Type B pancreatic cell (in vitro differentiated cells): ENCODE results near the gene OTOG. TPM values are rescaled to one million over a fixed set of nuclear protein-coding genes. Genes with fewer than 3 reads are reported as not detected.

Experiments used
- DNase-seq: peaks from one replicate; pipeline ENCODE4 v3.0.0; 2021; ENCODE audit warnings: mixed read lengths; ENCODE audit not compliant: unreplicated experiment; ENCODE audit errors: extremely low spot score
- H3K27ac Mint-ChIP-seq: 2 replicates; pipeline ENCODE4 v1.8.0; 2021; ENCODE audit warnings: mild to moderate bottlenecking, mixed read lengths
- H3K27me3 Mint-ChIP-seq: 2 replicates; pipeline ENCODE4 v1.8.0; 2021; ENCODE audit warnings: mixed read lengths
- H3K36me3 Mint-ChIP-seq: 2 replicates; pipeline ENCODE4 v1.8.0; 2021; ENCODE audit warnings: mixed read lengths
- H3K4me1 Mint-ChIP-seq: one replicate; pipeline ENCODE4 v1.8.0; 2021; ENCODE audit warnings: mixed read lengths; ENCODE audit not compliant: unreplicated experiment
- H3K4me3 Mint-ChIP-seq: 2 replicates; pipeline ENCODE4 v1.8.0; 2021; ENCODE audit warnings: mild to moderate bottlenecking, mixed read lengths
- H3K9me3 Mint-ChIP-seq: 2 replicates; pipeline ENCODE4 v1.8.0; 2021; ENCODE audit warnings: mixed read lengths
- total RNA-seq: library from RNA; stranded (reverse); gene quantifications from 2 replicates; pipeline ENCODE4 v1.2.1, GENCODE V29; 2021; ENCODE audit warnings: low replicate concordance
- TF ChIP-seq, protein P1 (sequence below): fragments of 200-600 bp; sonication (generic); conservative IDR thresholded peaks from 2 replicates; pipeline ENCODE4 v1.5.0; 2021; ENCODE audit warnings: antibody characterized with exemption, mild to moderate bottlenecking

Gene OTOG
- total RNA-seq, 1 donor from 2014 or later, result 1.5 TPM

DNA sequence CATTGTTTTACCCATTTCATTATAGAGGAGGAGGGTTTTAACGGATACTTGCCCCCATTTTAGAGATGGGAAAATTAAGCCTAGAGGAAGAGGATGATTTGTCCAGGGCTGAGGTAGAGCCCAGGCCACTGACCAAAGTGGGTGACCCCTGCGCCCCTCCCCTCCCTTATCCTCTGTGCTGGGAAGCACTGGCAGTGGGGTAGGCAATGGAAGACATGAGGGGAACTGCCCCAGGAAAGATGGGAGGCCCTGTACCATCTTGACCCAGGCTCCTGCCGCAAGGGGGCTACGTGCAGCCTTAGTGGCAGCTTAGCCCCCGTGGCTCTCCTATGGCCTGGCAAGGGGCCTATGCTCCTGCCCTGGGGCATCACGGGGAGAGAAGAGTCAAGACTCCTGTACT lies 95.9 kb downstream of the OTOG start:
- H3K4me1 Mint-ChIP-seq, result no peaks in the 10 kb centered on the region
- H3K36me3 Mint-ChIP-seq, result no peaks in the 10 kb centered on the region
- DNase-seq, result no peak
- H3K27ac Mint-ChIP-seq, result no peak overlapping the region
- TF ChIP-seq, protein P1, sequence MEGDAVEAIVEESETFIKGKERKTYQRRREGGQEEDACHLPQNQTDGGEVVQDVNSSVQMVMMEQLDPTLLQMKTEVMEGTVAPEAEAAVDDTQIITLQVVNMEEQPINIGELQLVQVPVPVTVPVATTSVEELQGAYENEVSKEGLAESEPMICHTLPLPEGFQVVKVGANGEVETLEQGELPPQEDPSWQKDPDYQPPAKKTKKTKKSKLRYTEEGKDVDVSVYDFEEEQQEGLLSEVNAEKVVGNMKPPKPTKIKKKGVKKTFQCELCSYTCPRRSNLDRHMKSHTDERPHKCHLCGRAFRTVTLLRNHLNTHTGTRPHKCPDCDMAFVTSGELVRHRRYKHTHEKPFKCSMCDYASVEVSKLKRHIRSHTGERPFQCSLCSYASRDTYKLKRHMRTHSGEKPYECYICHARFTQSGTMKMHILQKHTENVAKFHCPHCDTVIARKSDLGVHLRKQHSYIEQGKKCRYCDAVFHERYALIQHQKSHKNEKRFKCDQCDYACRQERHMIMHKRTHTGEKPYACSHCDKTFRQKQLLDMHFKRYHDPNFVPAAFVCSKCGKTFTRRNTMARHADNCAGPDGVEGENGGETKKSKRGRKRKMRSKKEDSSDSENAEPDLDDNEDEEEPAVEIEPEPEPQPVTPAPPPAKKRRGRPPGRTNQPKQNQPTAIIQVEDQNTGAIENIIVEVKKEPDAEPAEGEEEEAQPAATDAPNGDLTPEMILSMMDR, result no peak
- H3K4me3 Mint-ChIP-seq, result no peak overlapping the region
- H3K9me3 Mint-ChIP-seq, result no peaks in the 10 kb centered on the region
- peaks cover 18% of the 10 kb centered on the region for H3K27me3 Mint-ChIP-seq

DNA sequence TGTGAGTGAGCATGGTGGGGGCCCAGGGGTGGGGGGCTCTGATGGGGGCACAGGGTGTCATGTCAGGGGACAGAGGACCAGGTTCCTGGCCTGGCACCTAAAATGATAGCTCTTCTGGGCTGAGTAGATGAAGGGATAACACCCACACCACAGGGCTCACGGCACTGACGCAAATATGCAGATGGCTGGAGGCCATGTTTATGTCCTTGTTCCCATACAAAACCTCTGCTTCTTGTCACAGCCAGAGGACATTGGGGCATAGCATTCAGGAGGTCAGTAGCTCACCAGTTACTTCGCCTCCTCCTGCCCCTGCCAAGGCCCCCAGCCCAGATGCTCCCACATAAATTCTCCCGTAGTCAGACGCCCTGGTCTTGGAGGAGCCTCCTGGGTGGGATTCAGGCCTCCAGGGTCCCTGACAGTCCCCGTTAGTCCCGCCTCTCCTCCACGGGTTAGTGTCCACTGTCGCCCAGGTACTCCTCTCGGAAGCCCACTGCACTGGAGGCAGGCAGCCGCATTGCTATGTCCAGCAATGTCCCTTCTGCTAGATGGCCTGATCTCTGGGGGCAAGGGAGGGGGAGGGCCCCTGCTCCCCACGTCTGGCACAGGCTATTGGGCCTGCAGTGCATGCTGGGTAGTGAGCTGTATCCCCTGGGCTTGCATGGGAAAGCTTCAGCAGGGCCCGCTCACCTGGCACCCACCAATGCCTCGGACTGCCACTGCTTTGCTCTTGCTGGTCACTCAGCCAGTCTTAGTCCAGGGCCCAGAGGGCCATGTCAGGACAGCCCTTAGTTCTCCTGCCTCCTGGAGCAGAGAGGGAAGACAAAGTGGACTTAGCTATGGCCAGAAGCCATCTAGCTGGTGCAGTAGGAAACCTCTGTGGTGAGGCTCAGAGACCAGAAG lies 96.7 kb downstream of the OTOG start:
- Mint-ChIP-seq H3K27me3 (peaks cover 19% of the 10 kb centered on the region), H3K27ac (no peak overlapping the region), H3K4me1 (no peaks in the 10 kb centered on the region), H3K4me3 (no peak overlapping the region), H3K36me3 (no peaks in the 10 kb centered on the region), H3K9me3 (no peaks in the 10 kb centered on the region)
- no peak for DNase-seq
- TF ChIP-seq, protein P1, result no peak

DNA sequence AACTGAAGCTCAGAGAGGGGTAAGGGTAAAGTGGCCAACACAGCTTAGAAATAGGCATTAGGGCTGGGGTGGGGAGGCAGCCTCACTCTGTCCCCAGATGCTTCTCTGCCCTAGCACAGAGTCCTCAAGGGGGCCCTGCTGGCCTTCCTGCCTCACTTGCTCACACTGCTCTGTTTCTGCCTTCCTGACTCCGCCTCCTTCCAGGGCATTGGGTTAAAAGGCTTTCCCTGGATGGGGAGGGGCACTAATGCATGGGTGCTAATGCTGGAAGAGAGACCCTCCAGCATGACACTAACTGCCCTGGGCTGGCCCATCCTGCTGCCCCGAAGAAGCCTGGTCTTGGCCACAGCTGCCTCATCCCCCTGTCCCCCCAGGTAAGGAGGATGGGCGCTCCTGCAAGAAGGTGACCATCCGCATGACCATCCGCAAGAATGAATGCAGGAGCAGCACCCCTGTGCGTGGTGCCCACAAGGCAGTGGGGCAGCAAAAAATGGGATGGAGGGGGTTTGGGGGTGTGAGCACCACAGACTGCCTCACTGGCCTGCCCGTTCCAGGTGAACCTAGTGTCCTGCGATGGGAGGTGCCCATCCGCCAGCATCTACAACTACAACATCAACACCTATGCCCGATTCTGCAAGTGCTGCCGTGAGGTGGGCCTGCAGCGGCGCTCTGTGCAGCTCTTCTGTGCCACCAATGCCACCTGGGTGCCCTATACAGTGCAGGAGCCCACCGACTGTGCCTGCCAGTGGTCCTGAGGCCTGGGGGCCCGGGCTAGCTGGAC lies 98.3 kb downstream of the OTOG start:
- TF ChIP-seq, protein P1, result no peak

DNA sequence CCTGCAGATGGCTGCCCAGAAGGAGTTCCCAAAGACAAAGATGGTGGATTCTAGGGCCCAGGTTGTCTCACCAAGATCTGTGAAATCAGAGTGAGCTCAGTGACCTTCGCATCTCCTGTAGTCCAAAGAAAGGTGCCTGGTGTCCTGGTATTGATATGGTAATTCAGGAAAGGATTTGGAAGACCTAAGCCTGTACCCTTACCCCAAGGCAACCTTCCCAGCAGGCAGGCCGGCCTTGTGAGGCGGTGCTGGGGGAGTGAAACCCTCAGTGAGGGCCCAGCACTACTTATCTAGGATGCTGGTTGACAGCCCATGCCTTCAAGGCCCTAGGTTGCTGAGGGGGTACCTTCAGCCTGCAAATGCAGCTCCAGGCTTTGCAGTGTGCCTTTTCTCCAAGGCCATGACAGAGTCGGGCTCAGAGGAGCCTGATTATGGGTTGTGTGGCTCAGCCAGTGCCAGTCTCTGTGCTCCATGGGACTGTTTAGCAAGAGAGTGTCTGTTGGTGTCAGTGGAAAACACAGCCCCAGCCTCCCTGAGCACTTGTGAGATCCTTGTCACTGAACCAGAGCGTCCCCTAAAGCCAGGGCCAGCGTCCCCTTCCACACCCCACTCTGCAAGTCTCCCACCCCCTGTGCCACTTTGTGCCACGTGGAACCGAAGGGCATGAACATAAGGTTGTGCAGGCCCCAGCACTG lies 99.5 kb downstream of the OTOG start:
- DNase-seq, result no peak
- Mint-ChIP-seq H3K27ac (no peak overlapping the region), H3K27me3 (peaks cover 37% of the 10 kb centered on the region), H3K4me1 (peaks cover 11% of the 10 kb centered on the region), H3K9me3 (no peaks in the 10 kb centered on the region), H3K36me3 (no peaks in the 10 kb centered on the region), H3K4me3 (no peak overlapping the region)
- TF ChIP-seq, protein P1, result no peak

More for the DNA sequence above, 98.3 kb downstream of the OTOG start:
- Mint-ChIP-seq H3K36me3 (no peaks in the 10 kb centered on the region), H3K27me3 (peaks cover 26% of the 10 kb centered on the region), H3K4me3 (no peak overlapping the region), H3K9me3 (no peaks in the 10 kb centered on the region), H3K4me1 (peaks cover 6% of the 10 kb centered on the region), H3K27ac (no peak overlapping the region)
- no peak for DNase-seq

DNA sequence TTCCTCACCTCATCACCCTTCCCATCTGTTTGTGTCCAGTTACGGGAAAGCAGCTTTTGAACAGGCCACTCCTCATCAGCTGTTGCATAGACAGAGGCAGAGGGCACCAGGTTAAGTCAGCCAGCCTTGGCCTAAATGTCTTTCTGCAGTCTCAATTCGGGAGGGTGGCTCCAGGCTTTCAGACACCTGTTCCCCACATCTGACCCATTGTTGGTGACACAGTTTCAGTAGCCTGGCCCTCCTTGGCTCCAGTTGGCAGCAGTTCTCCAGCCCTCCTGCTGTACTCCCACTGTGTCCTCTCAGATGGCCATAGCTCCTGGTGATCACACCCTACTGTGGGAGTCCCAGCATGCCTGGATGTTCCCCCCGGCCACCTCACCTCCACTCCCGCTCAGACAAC lies 101.5 kb downstream of the OTOG start:
- H3K27ac Mint-ChIP-seq, result no peak overlapping the region
- DNase-seq, result no peak
- TF ChIP-seq, protein P1, result no peak
- H3K4me3 Mint-ChIP-seq, result no peak overlapping the region
- H3K27me3 Mint-ChIP-seq, result peaks cover 45% of the 10 kb centered on the region
- H3K36me3 Mint-ChIP-seq, result no peaks in the 10 kb centered on the region
- H3K9me3 Mint-ChIP-seq, result no peaks in the 10 kb centered on the region
- peaks cover 11% of the 10 kb centered on the region for H3K4me1 Mint-ChIP-seq
